Measurements from ENCODE around the gene OR8D2.

OR8D2 gene

GRCh38 chr11:124320097-124320496, at the start of gene OR8D2:
OR8D2 (minus strand) TSS chr11:124320197; CDS start chr11:124320197, 0 bp downstream.
- Histone ChIP-seq H3K27me3 (replicated peaks) (no peaks in the 10 kb centered on the region), H3K36me3 (replicated peaks) (no peaks in the 10 kb centered on the region), H3K27ac (no peak within 1 kb of the TSS), H3K4me3 (ENCODE audit: low read depth, low read length) (no peak within 1 kb of the TSS)
- DNase-seq: no peak
- TF ChIP-seq CTCF (IDR thresholded peaks at IDR 0.05; ENCODE audit: low read depth, low read length, missing control alignments): no peak
- in situ Hi-C loops (cut with HindIII; ENCODE audit: low pct_ligation_motif_present, low sequenced_read_pairs): no loop called here

DNA sequence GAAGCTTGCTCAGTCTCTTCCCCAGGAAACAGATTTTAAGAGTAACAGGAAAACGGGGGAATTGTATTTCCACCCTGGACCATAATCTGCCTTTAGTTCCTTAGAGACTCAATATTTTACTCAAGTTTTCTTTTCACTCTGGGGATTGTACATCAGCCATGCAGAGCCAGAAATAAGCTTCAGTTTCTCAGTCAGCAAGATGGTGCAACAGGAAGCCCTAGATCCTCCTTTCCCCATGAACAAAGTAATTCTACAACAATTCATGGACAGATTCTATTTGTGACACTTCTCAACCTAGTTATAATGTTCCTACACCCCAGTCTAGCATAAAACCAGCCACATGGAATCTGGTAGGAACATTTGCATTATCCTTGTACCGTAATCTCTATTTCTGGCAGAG, 39.6 kb upstream of the OR8D2 start:
- TF ChIP-seq CTCF (IDR thresholded peaks at IDR 0.05; ENCODE audit: low read depth, low read length, missing control alignments): no peak
- Histone ChIP-seq H3K4me3 (ENCODE audit: low read depth, low read length) (no peak overlapping the region), H3K36me3 (replicated peaks) (no peaks in the 10 kb centered on the region), H3K27ac (no peak overlapping the region), H3K27me3 (replicated peaks) (no peaks in the 10 kb centered on the region)
- in situ Hi-C loops (cut with HindIII; ENCODE audit: low pct_ligation_motif_present, low sequenced_read_pairs): no loop called here
- no peak for DNase-seq

- no peaks in the 10 kb centered on the region for H3K27me3 ChIP-seq (replicated peaks)
- TF ChIP-seq CTCF (IDR thresholded peaks at IDR 0.05; ENCODE audit: low read depth, low read length, missing control alignments): no peak
- no peak overlapping the region for H3K4me3 ChIP-seq (ENCODE audit: low read depth, low read length)
- no peak for DNase-seq
- H3K27ac ChIP-seq: no peak overlapping the region
- no peaks in the 10 kb centered on the region for H3K36me3 ChIP-seq (replicated peaks)
- in situ Hi-C loops (cut with HindIII; ENCODE audit: low pct_ligation_motif_present, low sequenced_read_pairs): no loop called here
Observed at GRCh38 chr11:124346311-124346955, 26.4 kb upstream of the OR8D2 start.

- no peak for DNase-seq
- no peak for TF ChIP-seq CTCF (IDR thresholded peaks at IDR 0.05; ENCODE audit: low read depth, low read length, missing control alignments)
- H3K4me3 ChIP-seq (ENCODE audit: low read depth, low read length): no peak overlapping the region
- no peaks in the 10 kb centered on the region for H3K36me3 ChIP-seq (replicated peaks)
- H3K27ac ChIP-seq: no peak overlapping the region
- H3K27me3 ChIP-seq (replicated peaks): no peaks in the 10 kb centered on the region
- in situ Hi-C loops (cut with HindIII; ENCODE audit: low pct_ligation_motif_present, low sequenced_read_pairs): no loop called here
Observed at GRCh38 chr11:124344346-124344745, 24.3 kb upstream of the OR8D2 start.

DNA sequence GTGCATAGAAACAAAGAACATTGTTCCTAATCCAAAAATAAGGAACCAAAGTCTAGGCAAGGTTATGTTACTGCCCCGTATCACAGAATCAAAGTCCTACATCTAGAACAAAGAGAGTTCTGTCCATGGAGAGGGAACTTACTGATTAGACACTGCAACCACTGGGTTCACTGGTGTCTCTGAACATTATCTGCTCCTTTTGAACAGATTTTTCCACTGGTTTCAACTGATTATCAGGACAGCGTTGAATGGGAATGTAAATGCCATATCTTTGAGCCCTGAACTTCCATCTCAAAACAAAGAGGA, 20.1 kb upstream of the OR8D2 start:
- Histone ChIP-seq H3K4me3 (ENCODE audit: low read depth, low read length) (no peak overlapping the region), H3K36me3 (replicated peaks) (no peaks in the 10 kb centered on the region), H3K27ac (no peak overlapping the region), H3K27me3 (replicated peaks) (no peaks in the 10 kb centered on the region)
- no peak for DNase-seq
- TF ChIP-seq CTCF (IDR thresholded peaks at IDR 0.05; ENCODE audit: low read depth, low read length, missing control alignments): no peak
- in situ Hi-C loops (cut with HindIII; ENCODE audit: low pct_ligation_motif_present, low sequenced_read_pairs): no loop called here

Data from brain microvascular endothelial cell (primary cell).